K562 (cell line): ENCODE data around the gene TRA2B. TPM values are rescaled to one million over a fixed set of nuclear protein-coding genes. Genes with fewer than 3 reads are reported as not detected.

Experiments
- ATAC-seq: fragments of 200-7000 bp; cut with Tn5 transposase; 3 replicates; pipeline ENCODE4 v1.9.1; 2020; ENCODE audit warnings: moderate library complexity
- BruUV-seq: library from RNA; stranded (reverse); fragments of 400-500 nt; replicated peaks from 2 replicates; lab custom pipeline; 2021; lab: Mats Ljungman, UMichigan
- CTCF ChIA-PET: fragments of 300-600 bp; formaldehyde crosslinking; extraction: SDS; loops from one replicate; lab custom pipeline; 2021; ENCODE audit warnings: low intra/inter-chr PET ratio; lab: Yijun Ruan, JAX
- POLR2A ChIA-PET: fragments of 300-600, 350-650 bp; sonication (Branson Sonifier 250); formaldehyde crosslinking; extraction: SDS; loops from one replicate; lab custom pipeline; 2021; ENCODE audit warnings: antibody characterized with exemption, inconsistent platforms; lab: Yijun Ruan, JAX
- DNase-seq, 4 experiments: peaks; one replicate each; pipeline versions ENCODE4 v3.0.0 to v3.0.0-alpha.2; 2011 to 2018; ENCODE audit warnings: low spot score in 3 of 4, mixed read lengths in 3 of 4; ENCODE audit errors: extremely low read depth in 1 of 4
- FAIRE-seq: peaks from 2 replicates; lab custom pipeline; 2011; peaks lifted over from hg19 to GRCh38; lab: Jason Lieb, UNC
- H2AFZ ChIP-seq: 2 replicates; pipeline ENCODE4 v1.6.0; 2011; ENCODE audit warnings: low read depth, low read length, control low read depth, inconsistent platforms
- H3K27ac ChIP-seq: fragments of 200-600 bp; 3 replicates; pipeline ENCODE4 v1.8.0; 2011; ENCODE audit warnings: low read depth, mild to moderate bottlenecking, control low read depth, inconsistent platforms, low read length, moderate library complexity, mixed read lengths; ENCODE audit errors: extremely low read depth
- H3K27me3 ChIP-seq, 2 experiments: fragments of 300-600 bp in 1 of 2; 2 replicates in 1 of 2; 3 replicates in 1 of 2; pipeline versions ENCODE4 v1.6.0 to v1.8.0; 2011; ENCODE audit warnings: inconsistent platforms in 2 of 2, low read length in 2 of 2, mild to moderate bottlenecking in 1 of 2, mixed read lengths in 1 of 2, moderate library complexity in 1 of 2; ENCODE audit not compliant: control insufficient read depth in 2 of 2, insufficient read depth in 2 of 2
- H3K36me3 ChIP-seq: fragments of 300-600 bp; 3 replicates; pipeline ENCODE4 v1.8.0; 2011; ENCODE audit warnings: mild to moderate bottlenecking, low read length, inconsistent platforms; ENCODE audit not compliant: control insufficient read depth, insufficient read depth
- H3K4me1 ChIP-seq, 2 experiments: fragments of 200-600 bp in 1 of 2; replicated peaks in 1 of 2; 2 replicates in 1 of 2; 3 replicates in 1 of 2; pipeline versions ENCODE4 v1.5.1 to v1.8.0; 2011; ENCODE audit warnings: inconsistent platforms in 2 of 2, low read length in 2 of 2, mild to moderate bottlenecking in 1 of 2, mixed read lengths in 1 of 2, moderate library complexity in 1 of 2; ENCODE audit not compliant: control insufficient read depth in 2 of 2, insufficient read depth in 2 of 2
- H3K4me2 ChIP-seq: 2 replicates; pipeline ENCODE4 v1.6.1; 2011; ENCODE audit warnings: low read length, control low read depth, inconsistent platforms, mixed read lengths; ENCODE audit not compliant: insufficient read depth
- H3K4me3 ChIP-seq: fragments of 200-600 bp; sonication (generic), shearing (Covaris generic); 2 replicates; pipeline ENCODE4 v1.5.1; 2016; ENCODE audit warnings: control low read depth, inconsistent platforms
- H3K79me2 ChIP-seq: fragments of 200-600 bp; 3 replicates; pipeline ENCODE4 v1.8.0; 2011; ENCODE audit warnings: low read length, inconsistent platforms; ENCODE audit not compliant: control insufficient read depth, insufficient read depth
- H3K9ac ChIP-seq, 2 experiments: 2 replicates each; pipeline versions ENCODE4 v1.6.0 to v1.6.1; 2011; ENCODE audit warnings: low read depth in 2 of 2, low read length in 2 of 2, control low read depth in 1 of 2, inconsistent platforms in 1 of 2, mild to moderate bottlenecking in 1 of 2, mixed read lengths in 1 of 2; ENCODE audit not compliant: insufficient read depth in 1 of 2
- H3K9me1 ChIP-seq: one replicate; pipeline ENCODE4 v1.6.0; 2011; ENCODE audit warnings: inconsistent platforms, mild to moderate bottlenecking, low read length, moderate library complexity; ENCODE audit not compliant: control insufficient read depth, insufficient read depth
- H3K9me3 ChIP-seq: replicated peaks from 2 replicates; pipeline ENCODE4 v1.5.1; 2011; ENCODE audit warnings: low read depth, low read length, inconsistent platforms; ENCODE audit not compliant: control insufficient read depth, insufficient read depth
- H4K20me1 ChIP-seq: replicated peaks from 2 replicates; pipeline ENCODE4 v1.6.1; 2011; ENCODE audit warnings: low read length, inconsistent platforms, mixed read lengths; ENCODE audit not compliant: control insufficient read depth, insufficient read depth
- CAMTA2 ChIP-seq: fragments of 250-450 bp; sonication (Bioruptor Pico); conservative IDR thresholded peaks from 2 replicates; pipeline ENCODE4 v1.5.1; 2022
- MCM3 ChIP-seq: fragments of 450-650 bp; IDR thresholded peaks from 2 replicates; pipeline ENCODE4 v1.6.1; 2016
- NBN ChIP-seq: fragments of 450-650 bp; IDR thresholded peaks from 2 replicates; pipeline ENCODE4 v1.6.1; 2016; ENCODE audit warnings: low read depth, mild to moderate bottlenecking
- ZNF311 ChIP-seq: fragments of 250-450 bp; sonication (Bioruptor Pico); IDR thresholded peaks from 2 replicates; pipeline ENCODE4 v1.4.0; 2020; ENCODE audit warnings: mild to moderate bottlenecking, moderate library complexity
- WGBS: fragments of 100-300 bp; shearing (Covaris generic); methylation state at CpG from one replicate; pipeline ENCODE4 v1.1.6; 2016; ENCODE audit warnings: low coverage, mixed read lengths; ENCODE audit not compliant: insufficient coverage; ENCODE audit errors: missing lambda C conversion rate; 5-methylcytosine and 5-hydroxymethylcytosine counted together
- in situ Hi-C: fragments of 300-500 bp; cut with MboI; formaldehyde crosslinking; loops from 4 replicates; pipeline ENCODE4 v1.15.0; 2018; ENCODE audit warnings: inconsistent platforms, mixed read lengths
- intact Hi-C: fragments of 100-400 bp; cut with micrococcal nuclease; formaldehyde crosslinking; loops from 2 replicates; pipeline ENCODE4 v1.14.2; 2022
- polyA plus RNA-seq, 8 experiments: library from polyadenylated mRNA; depleted of rRNA in 4 of 8; stranded (reverse) in 5 of 8; unstranded in 3 of 8; fragments of >200 nt; fragmentation: Nextera tagmentation in 2 of 8; fragmentation: Illumina TruSeq in 1 of 8; extraction: Ambion mirVana in 2 of 8; extraction: Trizol in 1 of 8; gene quantifications; 2 replicates each; pipeline versions ENCODE4 v1.2.1 to v1.2.3, GENCODE V29; 2011 to 2014; ENCODE audit warnings: inconsistent platforms in 1 of 8, missing spikeins in 1 of 8
- total RNA-seq, 7 experiments: library from RNA; depleted of rRNA in 6 of 7; stranded (reverse); fragments of >200 nt in 6 of 7; fragmentation: Illumina TruSeq in 2 of 7; extraction: Trizol in 2 of 7; gene quantifications; 2 replicates each; pipeline versions ENCODE4 v1.2.1 to v1.2.3, GENCODE V29; 2011 to 2021; ENCODE audit warnings: low replicate concordance in 1 of 7
- TF ChIP-seq, protein P1 (sequence below): fragments of 250-450 bp; sonication (Bioruptor Pico); IDR thresholded peaks from 2 replicates; pipeline ENCODE4 v1.5.0; 2020; ENCODE audit warnings: mild to moderate bottlenecking
- TF ChIP-seq, protein P2 (sequence below): fragments of 450-650 bp; IDR thresholded peaks from 2 replicates; pipeline ENCODE4 v1.6.1; 2017; ENCODE audit warnings: mild to moderate bottlenecking, moderate library complexity
- TF ChIP-seq, protein P3 (sequence below): fragments of 200-800 bp; sonication (Bioruptor generic); IDR thresholded peaks from 2 replicates; pipeline ENCODE4 v1.6.1; 2017; ENCODE audit warnings: missing genetic modification characterization, missing compliant biosample characterization

TRA2B gene
- total and polyA plus RNA-seq, 9 of the 15 experiments (the other 6 are each of a cell fraction or from before 2014, with no cell fraction given): 105 to 411 (median 278) TPM

DNA sequence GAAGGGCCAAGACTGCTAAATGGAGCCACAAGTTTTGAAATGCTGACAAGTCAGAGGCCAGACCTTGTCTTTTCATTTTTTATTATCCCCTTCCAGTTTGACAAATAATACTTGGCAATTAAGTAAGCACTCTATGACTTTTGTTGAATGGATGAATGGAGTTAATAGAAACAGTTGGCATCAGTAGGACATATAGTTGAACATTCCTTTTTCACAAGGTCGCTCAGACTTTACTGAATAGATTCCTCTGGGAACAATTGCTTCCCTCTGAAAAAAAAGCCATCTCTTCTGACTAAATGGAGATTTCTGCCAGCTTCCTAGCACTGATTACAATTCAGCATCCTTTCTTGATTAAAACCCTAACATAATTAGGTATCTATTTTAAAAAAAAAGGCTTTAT lies 53.2 kb downstream of the TRA2B start:
- Histone ChIP-seq H3K9ac (no peak overlapping the region), H3K4me3 (no peak overlapping the region), H3K4me1 (no peaks in the 10 kb centered on the region; a peak in 1 of 5 replicates), H4K20me1 (no peaks in the 10 kb centered on the region), H3K9me3 (no peaks in the 10 kb centered on the region), H2AFZ (no peak overlapping the region), H3K79me2 (no peaks in the 10 kb centered on the region), H3K36me3 (no peaks in the 10 kb centered on the region), H3K9me1 (no peaks in the 10 kb centered on the region), H3K27me3 (peaks cover 0 to 3% of the 10 kb centered on the region in 2 experiments; a peak in 2 of 5 replicates), H3K27ac (no peak overlapping the region), H3K4me2 (no peak overlapping the region)
- ChIA-PET POLR2A (interaction anchor here (0.5 to 1.1 kb wide), 2 partner anchors 28 to 41 kb away, joined by 3 to 4 read pairs; no protein-coding TSS in a partner anchor), CTCF (no interaction called here)
- 6% methylated on average over 1 of the region's 1 CpG for WGBS
- intact Hi-C loops: loop anchor here (5.0 kb wide), 1 partner anchor 98 kb away; no protein-coding TSS in a partner anchor
- FAIRE-seq (no peak), ATAC-seq (no peak), DNase-seq (no peak)
- no TSS peak for BruUV-seq
- in situ Hi-C loops: no loop called here
- TF ChIP-seq, protein P1, sequence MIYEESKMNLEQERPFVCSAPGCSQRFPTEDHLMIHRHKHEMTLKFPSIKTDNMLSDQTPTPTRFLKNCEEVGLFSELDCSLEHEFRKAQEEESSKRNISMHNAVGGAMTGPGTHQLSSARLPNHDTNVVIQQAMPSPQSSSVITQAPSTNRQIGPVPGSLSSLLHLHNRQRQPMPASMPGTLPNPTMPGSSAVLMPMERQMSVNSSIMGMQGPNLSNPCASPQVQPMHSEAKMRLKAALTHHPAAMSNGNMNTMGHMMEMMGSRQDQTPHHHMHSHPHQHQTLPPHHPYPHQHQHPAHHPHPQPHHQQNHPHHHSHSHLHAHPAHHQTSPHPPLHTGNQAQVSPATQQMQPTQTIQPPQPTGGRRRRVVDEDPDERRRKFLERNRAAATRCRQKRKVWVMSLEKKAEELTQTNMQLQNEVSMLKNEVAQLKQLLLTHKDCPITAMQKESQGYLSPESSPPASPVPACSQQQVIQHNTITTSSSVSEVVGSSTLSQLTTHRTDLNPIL: no peak
- TF ChIP-seq, protein P2, sequence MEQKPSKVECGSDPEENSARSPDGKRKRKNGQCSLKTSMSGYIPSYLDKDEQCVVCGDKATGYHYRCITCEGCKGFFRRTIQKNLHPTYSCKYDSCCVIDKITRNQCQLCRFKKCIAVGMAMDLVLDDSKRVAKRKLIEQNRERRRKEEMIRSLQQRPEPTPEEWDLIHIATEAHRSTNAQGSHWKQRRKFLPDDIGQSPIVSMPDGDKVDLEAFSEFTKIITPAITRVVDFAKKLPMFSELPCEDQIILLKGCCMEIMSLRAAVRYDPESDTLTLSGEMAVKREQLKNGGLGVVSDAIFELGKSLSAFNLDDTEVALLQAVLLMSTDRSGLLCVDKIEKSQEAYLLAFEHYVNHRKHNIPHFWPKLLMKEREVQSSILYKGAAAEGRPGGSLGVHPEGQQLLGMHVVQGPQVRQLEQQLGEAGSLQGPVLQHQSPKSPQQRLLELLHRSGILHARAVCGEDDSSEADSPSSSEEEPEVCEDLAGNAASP: no peak
- no peak for TF ChIP-seq MCM3
- TF ChIP-seq, protein P3, sequence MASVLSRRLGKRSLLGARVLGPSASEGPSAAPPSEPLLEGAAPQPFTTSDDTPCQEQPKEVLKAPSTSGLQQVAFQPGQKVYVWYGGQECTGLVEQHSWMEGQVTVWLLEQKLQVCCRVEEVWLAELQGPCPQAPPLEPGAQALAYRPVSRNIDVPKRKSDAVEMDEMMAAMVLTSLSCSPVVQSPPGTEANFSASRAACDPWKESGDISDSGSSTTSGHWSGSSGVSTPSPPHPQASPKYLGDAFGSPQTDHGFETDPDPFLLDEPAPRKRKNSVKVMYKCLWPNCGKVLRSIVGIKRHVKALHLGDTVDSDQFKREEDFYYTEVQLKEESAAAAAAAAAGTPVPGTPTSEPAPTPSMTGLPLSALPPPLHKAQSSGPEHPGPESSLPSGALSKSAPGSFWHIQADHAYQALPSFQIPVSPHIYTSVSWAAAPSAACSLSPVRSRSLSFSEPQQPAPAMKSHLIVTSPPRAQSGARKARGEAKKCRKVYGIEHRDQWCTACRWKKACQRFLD (CRISPR knock-in tag): no peak
- TF ChIP-seq ZNF311: no peak
- no peak for TF ChIP-seq CAMTA2
- TF ChIP-seq NBN: no peak
